ENCODE results near the gene OR11H7. TPM values are rescaled to one million over a fixed set of nuclear protein-coding genes. Genes with fewer than 3 reads are reported as not detected.
"Not testable (repeated sequence)": the region's sequence is repeated elsewhere in the genome, so short reads cannot be mapped to it uniquely, and the experiment has no call there.

OR11H7 gene
- total RNA-seq, 2 donors from 2014 or later = not detected

- no peaks in the 10 kb centered on the region for H3K36me3 ChIP-seq (ENCODE audit: control insufficient read depth, insufficient read depth, low read length)
- H3K27me3 ChIP-seq (ENCODE audit: control insufficient read depth, insufficient read depth, low read length, poor library complexity, severe bottlenecking) = no peaks in the 10 kb centered on the region
- Mint-ChIP-seq H3K27ac (no peak overlapping the region), H3K9me3 (peaks cover 30% of the 10 kb centered on the region), H3K36me3 (ENCODE audit: low read depth) (no peaks in the 10 kb centered on the region), H3K27me3 (ENCODE audit: insufficient read depth) (no peaks in the 10 kb centered on the region), H3K4me3 (no peak overlapping the region), H3K4me1 (no peaks in the 10 kb centered on the region)
- H3K9me3 ChIP-seq (ENCODE audit: control insufficient read depth, low read length) = peaks cover 8% of the 10 kb centered on the region
- H3K4me3 ChIP-seq (ENCODE audit: low read length) = no peak overlapping the region
- peak; percentile 56 for DNase-seq
- H3K4me1 ChIP-seq (ENCODE audit: control insufficient read depth, insufficient read depth, low read length) = no peaks in the 10 kb centered on the region
- WGBS, 2 experiments (ENCODE audit: insufficient coverage in 1 of 2, insufficient read length in 1 of 2) = 34% methylated on average over 2 of the region's 3 CpGs; no CpG with 5 or more reads in 1 of the 2 experiments
- H3K9ac ChIP-seq (ENCODE audit: extremely low read depth, low read length, poor library complexity, severe bottlenecking) = no peak overlapping the region
- TF ChIP-seq, protein P1, sequence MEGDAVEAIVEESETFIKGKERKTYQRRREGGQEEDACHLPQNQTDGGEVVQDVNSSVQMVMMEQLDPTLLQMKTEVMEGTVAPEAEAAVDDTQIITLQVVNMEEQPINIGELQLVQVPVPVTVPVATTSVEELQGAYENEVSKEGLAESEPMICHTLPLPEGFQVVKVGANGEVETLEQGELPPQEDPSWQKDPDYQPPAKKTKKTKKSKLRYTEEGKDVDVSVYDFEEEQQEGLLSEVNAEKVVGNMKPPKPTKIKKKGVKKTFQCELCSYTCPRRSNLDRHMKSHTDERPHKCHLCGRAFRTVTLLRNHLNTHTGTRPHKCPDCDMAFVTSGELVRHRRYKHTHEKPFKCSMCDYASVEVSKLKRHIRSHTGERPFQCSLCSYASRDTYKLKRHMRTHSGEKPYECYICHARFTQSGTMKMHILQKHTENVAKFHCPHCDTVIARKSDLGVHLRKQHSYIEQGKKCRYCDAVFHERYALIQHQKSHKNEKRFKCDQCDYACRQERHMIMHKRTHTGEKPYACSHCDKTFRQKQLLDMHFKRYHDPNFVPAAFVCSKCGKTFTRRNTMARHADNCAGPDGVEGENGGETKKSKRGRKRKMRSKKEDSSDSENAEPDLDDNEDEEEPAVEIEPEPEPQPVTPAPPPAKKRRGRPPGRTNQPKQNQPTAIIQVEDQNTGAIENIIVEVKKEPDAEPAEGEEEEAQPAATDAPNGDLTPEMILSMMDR (conservative IDR thresholded peaks at IDR 0.05) = no peak
- H3K27ac ChIP-seq (ENCODE audit: low read depth, low read length) = no peak overlapping the region
Measured at GRCh38 chr14:20262642-20263128, 33.9 kb downstream of the OR11H7 start.

DNA sequence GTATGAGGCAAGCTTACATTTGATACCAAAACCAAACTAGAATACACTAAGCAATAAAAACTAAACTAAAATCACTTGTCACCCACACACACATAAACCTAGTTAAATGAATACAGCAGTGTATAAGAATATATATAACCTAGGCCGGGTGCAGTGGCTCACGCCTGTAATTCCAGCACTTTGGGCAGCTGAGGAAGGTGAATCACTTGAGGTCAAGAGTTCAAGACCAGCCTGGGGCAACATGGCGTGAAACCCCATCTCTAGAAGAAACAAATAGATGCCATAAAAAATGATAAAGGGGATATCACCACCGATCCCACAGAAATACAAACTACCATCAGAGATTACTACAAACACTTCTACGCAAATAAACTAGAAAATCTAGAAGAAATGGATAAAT lies 35.6 kb downstream of the OR11H7 start:
- peaks cover 28% of the 10 kb centered on the region for H3K9me3 Mint-ChIP-seq
- H3K36me3 Mint-ChIP-seq (ENCODE audit: low read depth); H3K27ac ChIP-seq (ENCODE audit: low read depth, low read length); H3K27ac Mint-ChIP-seq; H3K27me3 ChIP-seq (ENCODE audit: control insufficient read depth, insufficient read depth, low read length, poor library complexity, severe bottlenecking); H3K4me1 Mint-ChIP-seq; H3K9ac ChIP-seq (ENCODE audit: extremely low read depth, low read length, poor library complexity, severe bottlenecking); H3K36me3 ChIP-seq (ENCODE audit: control insufficient read depth, insufficient read depth, low read length); H3K4me3 Mint-ChIP-seq; H3K4me1 ChIP-seq (ENCODE audit: control insufficient read depth, insufficient read depth, low read length); H3K4me3 ChIP-seq (ENCODE audit: low read length); DNase-seq; H3K27me3 Mint-ChIP-seq (ENCODE audit: insufficient read depth): not testable (repeated sequence)
- WGBS, 2 experiments (ENCODE audit: insufficient coverage in 1 of 2, insufficient read length in 1 of 2) = 89% methylated on average over 5 of the region's 5 CpGs; no CpG with 5 or more reads in 1 of the 2 experiments
- H3K9me3 ChIP-seq (ENCODE audit: control insufficient read depth, low read length) = peaks cover 11% of the 10 kb centered on the region

- no peaks in the 10 kb centered on the region for H3K4me1 ChIP-seq (ENCODE audit: control insufficient read depth, insufficient read depth, low read length)
- peaks cover 69% of the 10 kb centered on the region for H3K9me3 Mint-ChIP-seq
- H3K9ac ChIP-seq (ENCODE audit: extremely low read depth, low read length, poor library complexity, severe bottlenecking) = no peak overlapping the region
- WGBS, 2 experiments (ENCODE audit: insufficient coverage in 1 of 2, insufficient read length in 1 of 2) = 96 to 100% methylated on average over 1 to 2 of the region's 2 CpGs
- H3K36me3 ChIP-seq (ENCODE audit: control insufficient read depth, insufficient read depth, low read length) = no peaks in the 10 kb centered on the region
- no peak overlapping the region for H3K27ac ChIP-seq (ENCODE audit: low read depth, low read length)
- H3K27me3 ChIP-seq (ENCODE audit: control insufficient read depth, insufficient read depth, low read length, poor library complexity, severe bottlenecking) = no peaks in the 10 kb centered on the region
- no peak overlapping the region for H3K4me3 ChIP-seq (ENCODE audit: low read length)
- H3K4me3 Mint-ChIP-seq = no peak overlapping the region
- TF ChIP-seq, protein P1 (conservative IDR thresholded peaks at IDR 0.05) = no peak
- no peaks in the 10 kb centered on the region for H3K4me1 Mint-ChIP-seq
- H3K27ac Mint-ChIP-seq = no peak overlapping the region
- H3K9me3 ChIP-seq (ENCODE audit: control insufficient read depth, low read length) = peaks cover 51% of the 10 kb centered on the region
- no peaks in the 10 kb centered on the region for H3K27me3 Mint-ChIP-seq (ENCODE audit: insufficient read depth)
- no peak for DNase-seq
- peaks cover 38% of the 10 kb centered on the region for H3K36me3 Mint-ChIP-seq (ENCODE audit: low read depth)
Measured at GRCh38 chr14:20274062-20274461, 45.3 kb downstream of the OR11H7 start.

DNA sequence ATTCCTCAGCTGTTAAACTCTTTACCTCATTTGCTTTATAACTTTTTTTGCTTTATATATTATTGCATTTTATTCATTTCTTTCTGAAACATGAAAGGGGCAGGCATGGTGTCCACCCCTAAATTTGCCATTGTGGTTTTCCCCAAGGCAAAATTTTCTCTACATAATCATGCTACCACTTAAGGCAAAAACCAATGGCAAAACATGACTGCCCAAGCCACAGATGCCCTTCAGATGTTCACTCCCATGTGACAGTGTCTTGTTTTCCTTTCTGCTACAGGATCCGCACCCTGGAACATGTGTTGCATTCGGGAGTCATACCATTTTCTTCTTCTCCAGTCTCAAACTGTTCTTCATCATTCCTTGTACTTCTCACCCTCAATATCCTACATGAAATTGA lies 48.6 kb downstream of the OR11H7 start:
- Mint-ChIP-seq H3K9me3 (peaks cover 79% of the 10 kb centered on the region), H3K4me3 (no peak overlapping the region), H3K27ac (no peak overlapping the region), H3K27me3 (ENCODE audit: insufficient read depth) (no peaks in the 10 kb centered on the region), H3K4me1 (no peaks in the 10 kb centered on the region), H3K36me3 (ENCODE audit: low read depth) (peaks cover 61% of the 10 kb centered on the region)
- WGBS, 2 experiments (ENCODE audit: insufficient coverage in 1 of 2, insufficient read length in 1 of 2) = 91 to 95% methylated on average over 2 of the region's 2 CpGs
- DNase-seq = no peak
- H3K9ac ChIP-seq (ENCODE audit: extremely low read depth, low read length, poor library complexity, severe bottlenecking) = no peak overlapping the region
- H3K4me3 ChIP-seq (ENCODE audit: low read length) = no peak overlapping the region
- no peaks in the 10 kb centered on the region for H3K4me1 ChIP-seq (ENCODE audit: control insufficient read depth, insufficient read depth, low read length)
- H3K27ac ChIP-seq (ENCODE audit: low read depth, low read length) = no peak overlapping the region
- H3K9me3 ChIP-seq (ENCODE audit: control insufficient read depth, low read length) = peaks cover 49% of the 10 kb centered on the region
- no peaks in the 10 kb centered on the region for H3K36me3 ChIP-seq (ENCODE audit: control insufficient read depth, insufficient read depth, low read length)
- no peaks in the 10 kb centered on the region for H3K27me3 ChIP-seq (ENCODE audit: control insufficient read depth, insufficient read depth, low read length, poor library complexity, severe bottlenecking)
- TF ChIP-seq, protein P1 (conservative IDR thresholded peaks at IDR 0.05) = no peak

All from endodermal cell (in vitro differentiated cells).